ENCODE results near the gene C1QTNF9B.

Gene C1QTNF9B

DNA sequence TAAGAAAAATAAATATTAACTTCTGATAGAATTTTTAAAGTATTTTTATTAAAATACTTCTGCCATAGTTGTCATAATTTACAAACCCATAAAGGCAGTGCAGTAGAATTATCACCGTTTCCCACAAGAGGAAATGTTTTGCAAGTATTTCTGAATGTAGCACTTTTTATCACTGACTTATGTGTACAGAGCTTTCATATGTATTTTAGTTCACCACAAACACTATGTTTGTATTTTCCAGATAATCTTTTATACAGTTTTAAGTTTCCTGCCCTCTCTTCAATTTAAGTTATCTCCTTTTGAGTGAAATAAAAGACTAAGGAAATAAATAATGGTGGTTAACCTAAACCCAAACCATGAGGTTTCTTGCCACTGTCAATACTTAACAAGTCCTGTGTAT, 32.3 kb downstream of the C1QTNF9B start:
- Histone ChIP-seq H3K4me3 (ENCODE audit: low read depth in 1 of 2, low read length in 2 of 2) (no peak overlapping the region), H3K27me3 (ENCODE audit: control insufficient read depth in 1 of 2, insufficient read depth in 2 of 2, low read length in 2 of 2) (no peaks in the 10 kb centered on the region), H3K9ac (ENCODE audit: low read depth in 1 of 2, low read length in 2 of 2) (no peak overlapping the region), H3K9me3 (ENCODE audit: control insufficient read depth in 1 of 2, low read length in 2 of 2) (no peaks in the 10 kb centered on the region), H3K27ac (ENCODE audit: low read depth, low read length) (no peak overlapping the region), H3K4me1 (ENCODE audit: control insufficient read depth in 1 of 2, insufficient read depth in 2 of 2, low read length in 2 of 2) (no peaks in the 10 kb centered on the region), H3K36me3 (ENCODE audit: control insufficient read depth in 1 of 2, insufficient read depth in 2 of 2, low read length in 2 of 2) (peaks cover 0 to 18% of the 10 kb centered on the region in 2 donors)

DNA sequence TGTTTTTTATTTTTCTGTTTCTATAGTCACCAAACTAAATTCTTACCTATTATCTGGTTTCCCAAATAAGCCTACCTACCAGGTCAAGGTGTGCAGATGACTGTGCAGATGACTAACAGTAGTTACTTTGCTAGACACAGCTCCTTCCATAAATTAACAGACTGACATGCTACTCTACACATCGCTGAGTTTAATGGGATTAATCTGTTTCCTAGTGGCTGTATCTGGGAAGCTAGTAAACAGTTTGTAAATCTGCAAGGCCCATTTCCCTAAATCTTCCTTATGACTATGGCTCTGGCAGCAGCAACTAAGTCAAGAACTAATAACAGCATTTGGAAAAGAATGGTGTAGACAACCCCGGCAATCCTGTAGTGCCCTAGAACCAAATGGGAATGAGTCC, 36.0 kb downstream of the C1QTNF9B start:
- no peak overlapping the region for H3K27ac ChIP-seq (ENCODE audit: low read depth, low read length)
- no peaks in the 10 kb centered on the region for H3K27me3 ChIP-seq (ENCODE audit: control insufficient read depth in 1 of 2, insufficient read depth in 2 of 2, low read length in 2 of 2)
- H3K4me1 ChIP-seq (ENCODE audit: control insufficient read depth in 1 of 2, insufficient read depth in 2 of 2, low read length in 2 of 2): no peaks in the 10 kb centered on the region
- H3K36me3 ChIP-seq (ENCODE audit: control insufficient read depth in 1 of 2, insufficient read depth in 2 of 2, low read length in 2 of 2): peaks cover 0 to 12% of the 10 kb centered on the region in 2 donors
- H3K4me3 ChIP-seq (ENCODE audit: low read depth in 1 of 2, low read length in 2 of 2): no peak overlapping the region
- no peak overlapping the region for H3K9ac ChIP-seq (ENCODE audit: low read depth in 1 of 2, low read length in 2 of 2)
- no peaks in the 10 kb centered on the region for H3K9me3 ChIP-seq (ENCODE audit: control insufficient read depth in 1 of 2, low read length in 2 of 2)

DNA sequence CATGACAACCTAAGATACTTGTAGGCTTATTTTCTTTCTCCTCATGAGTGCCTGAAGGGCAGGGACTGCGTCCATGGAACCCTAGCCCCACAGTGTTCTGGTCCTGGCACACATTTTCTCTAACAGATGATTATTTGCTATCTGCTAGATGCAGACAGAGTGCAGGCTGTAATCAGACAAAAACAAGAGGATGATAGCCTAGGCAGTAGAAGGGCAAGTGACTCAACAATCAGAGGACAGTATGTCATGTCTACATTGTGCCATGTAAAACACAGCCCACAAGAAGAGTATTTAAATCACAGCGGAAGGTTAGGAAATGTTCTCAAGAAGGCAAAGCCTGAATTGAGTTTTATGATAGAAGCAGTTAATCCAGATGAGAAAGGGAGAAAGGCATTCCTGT, 37.4 kb downstream of the C1QTNF9B start:
- H3K27me3 ChIP-seq (ENCODE audit: control insufficient read depth in 1 of 2, insufficient read depth in 2 of 2, low read length in 2 of 2): no peaks in the 10 kb centered on the region
- no peak overlapping the region for H3K9ac ChIP-seq (ENCODE audit: low read depth in 1 of 2, low read length in 2 of 2)
- H3K27ac ChIP-seq (ENCODE audit: low read depth, low read length): no peak overlapping the region
- H3K9me3 ChIP-seq (ENCODE audit: control insufficient read depth in 1 of 2, low read length in 2 of 2): no peaks in the 10 kb centered on the region
- peaks cover 0 to 12% of the 10 kb centered on the region in 2 donors for H3K36me3 ChIP-seq (ENCODE audit: control insufficient read depth in 1 of 2, insufficient read depth in 2 of 2, low read length in 2 of 2)
- H3K4me1 ChIP-seq (ENCODE audit: control insufficient read depth in 1 of 2, insufficient read depth in 2 of 2, low read length in 2 of 2): no peaks in the 10 kb centered on the region
- H3K4me3 ChIP-seq (ENCODE audit: low read depth in 1 of 2, low read length in 2 of 2): no peak overlapping the region

DNA sequence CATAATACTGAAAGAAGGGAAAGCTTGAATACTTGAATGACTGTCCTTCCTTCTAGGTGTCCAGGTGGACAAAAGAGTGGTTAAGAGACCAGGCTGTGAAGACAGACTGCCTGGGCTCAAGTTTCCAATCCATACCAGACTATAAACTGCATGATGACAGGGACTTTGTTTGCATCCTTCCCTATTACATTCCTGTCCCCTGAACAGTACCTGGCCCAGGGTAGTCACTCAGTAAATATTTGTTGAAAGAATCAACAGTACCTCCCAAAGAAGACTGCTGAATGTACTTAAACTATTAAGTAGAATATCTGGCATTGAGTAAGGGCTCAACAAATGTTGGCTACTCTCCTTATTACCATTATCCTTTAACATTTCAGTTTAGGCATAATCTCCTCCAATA, 37.8 kb downstream of the C1QTNF9B start:
- Histone ChIP-seq H3K9ac (ENCODE audit: low read depth in 1 of 2, low read length in 2 of 2) (no peak overlapping the region), H3K4me1 (ENCODE audit: control insufficient read depth in 1 of 2, insufficient read depth in 2 of 2, low read length in 2 of 2) (no peaks in the 10 kb centered on the region), H3K4me3 (ENCODE audit: low read depth in 1 of 2, low read length in 2 of 2) (no peak overlapping the region), H3K9me3 (ENCODE audit: control insufficient read depth in 1 of 2, low read length in 2 of 2) (no peaks in the 10 kb centered on the region), H3K27ac (ENCODE audit: low read depth, low read length) (no peak overlapping the region), H3K27me3 (ENCODE audit: control insufficient read depth in 1 of 2, insufficient read depth in 2 of 2, low read length in 2 of 2) (no peaks in the 10 kb centered on the region), H3K36me3 (ENCODE audit: control insufficient read depth in 1 of 2, insufficient read depth in 2 of 2, low read length in 2 of 2) (peaks cover 0 to 12% of the 10 kb centered on the region in 2 donors)

DNA sequence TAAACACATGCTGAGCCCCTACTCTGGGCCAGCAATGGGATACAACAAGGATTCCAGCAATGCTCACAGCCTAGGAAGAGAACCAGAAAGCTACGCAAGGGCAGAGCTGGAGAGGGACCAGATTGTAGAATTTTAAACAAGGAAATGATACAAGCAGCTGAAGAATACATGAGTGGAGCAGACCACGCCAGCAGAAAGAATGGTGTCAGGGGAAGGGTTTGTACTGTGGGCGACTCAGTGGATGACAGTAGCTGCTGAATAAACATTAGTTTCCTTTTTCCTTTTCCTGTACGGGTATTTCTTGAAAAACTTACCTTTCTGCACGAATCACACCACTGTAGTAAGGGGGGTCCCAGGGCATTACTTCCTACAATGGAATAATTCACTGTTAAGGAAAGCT, 38.8 kb downstream of the C1QTNF9B start:
- Histone ChIP-seq H3K4me3 (ENCODE audit: low read depth in 1 of 2, low read length in 2 of 2) (no peak overlapping the region), H3K4me1 (ENCODE audit: control insufficient read depth in 1 of 2, insufficient read depth in 2 of 2, low read length in 2 of 2) (no peaks in the 10 kb centered on the region), H3K27ac (ENCODE audit: low read depth, low read length) (no peak overlapping the region), H3K36me3 (ENCODE audit: control insufficient read depth in 1 of 2, insufficient read depth in 2 of 2, low read length in 2 of 2) (peaks cover 0 to 12% of the 10 kb centered on the region in 2 donors), H3K9ac (ENCODE audit: low read depth in 1 of 2, low read length in 2 of 2) (no peak overlapping the region), H3K27me3 (ENCODE audit: control insufficient read depth in 1 of 2, insufficient read depth in 2 of 2, low read length in 2 of 2) (no peaks in the 10 kb centered on the region), H3K9me3 (ENCODE audit: control insufficient read depth in 1 of 2, low read length in 2 of 2) (no peaks in the 10 kb centered on the region)

DNA sequence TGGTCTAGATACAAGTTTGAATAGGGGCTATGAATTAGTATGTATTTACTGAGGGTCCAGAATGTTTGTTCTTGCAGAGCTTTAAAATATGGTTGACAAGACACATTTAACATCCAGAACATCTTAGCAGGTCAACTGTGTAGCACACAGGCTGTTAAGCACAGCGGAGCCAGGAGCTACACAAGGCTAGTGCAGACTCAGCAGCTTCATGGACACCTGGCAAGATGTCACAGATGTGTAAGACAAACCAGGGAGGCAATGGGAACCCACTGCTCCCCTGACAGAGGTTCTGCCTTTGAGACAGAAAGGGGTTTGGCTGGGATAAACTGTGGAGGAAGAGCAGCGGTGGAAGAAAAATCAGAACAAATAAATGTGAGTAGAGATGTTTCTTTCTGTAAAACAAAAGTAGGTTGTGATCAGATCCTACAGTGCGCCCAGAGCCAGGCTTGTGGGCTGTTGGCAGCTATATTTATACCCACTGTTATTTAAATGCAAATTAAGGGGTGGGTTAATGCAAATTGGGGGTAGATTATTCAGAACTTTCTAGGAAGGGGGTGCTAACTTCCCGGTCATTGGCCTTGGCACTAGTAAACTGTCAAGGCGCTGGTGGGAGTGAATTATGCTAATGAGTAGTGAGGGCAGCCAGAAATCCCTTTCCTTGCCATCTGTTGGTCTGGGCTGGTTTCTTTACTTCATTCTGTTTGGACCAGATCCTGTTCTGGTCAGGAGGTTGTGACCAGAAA, 41.1 kb downstream of the C1QTNF9B start:
- Histone ChIP-seq H3K36me3 (ENCODE audit: control insufficient read depth in 1 of 2, insufficient read depth in 2 of 2, low read length in 2 of 2) (peaks cover 0 to 9% of the 10 kb centered on the region in 2 donors), H3K9ac (ENCODE audit: low read depth in 1 of 2, low read length in 2 of 2) (no peak overlapping the region), H3K27me3 (ENCODE audit: control insufficient read depth in 1 of 2, insufficient read depth in 2 of 2, low read length in 2 of 2) (no peaks in the 10 kb centered on the region), H3K27ac (ENCODE audit: low read depth, low read length) (no peak overlapping the region), H3K9me3 (ENCODE audit: control insufficient read depth in 1 of 2, low read length in 2 of 2) (no peaks in the 10 kb centered on the region), H3K4me3 (ENCODE audit: low read depth in 1 of 2, low read length in 2 of 2) (no peak overlapping the region), H3K4me1 (ENCODE audit: control insufficient read depth in 1 of 2, insufficient read depth in 2 of 2, low read length in 2 of 2) (no peaks in the 10 kb centered on the region)

DNA sequence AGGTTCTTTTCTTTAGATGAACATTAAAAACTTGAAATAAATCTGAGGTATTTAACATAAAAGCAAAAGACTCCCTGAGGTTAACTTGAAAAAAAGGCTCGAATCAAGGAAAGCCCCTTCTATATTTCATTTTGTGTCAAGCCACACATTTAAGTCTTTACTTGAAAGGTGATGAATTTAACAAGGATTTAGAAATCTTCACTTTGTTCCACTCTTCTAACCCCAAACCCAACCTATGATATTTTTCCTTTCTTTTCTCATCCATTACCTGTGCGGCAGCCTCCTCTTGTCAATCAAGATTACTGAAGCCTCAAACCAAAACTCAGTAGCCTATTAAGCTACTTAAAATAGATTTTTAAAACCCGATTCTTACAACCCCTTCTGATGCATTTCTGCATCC, 41.9 kb downstream of the C1QTNF9B start:
- Histone ChIP-seq H3K4me3 (ENCODE audit: low read depth in 1 of 2, low read length in 2 of 2) (no peak overlapping the region), H3K9me3 (ENCODE audit: control insufficient read depth in 1 of 2, low read length in 2 of 2) (no peaks in the 10 kb centered on the region), H3K27ac (ENCODE audit: low read depth, low read length) (no peak overlapping the region), H3K27me3 (ENCODE audit: control insufficient read depth in 1 of 2, insufficient read depth in 2 of 2, low read length in 2 of 2) (no peaks in the 10 kb centered on the region), H3K9ac (ENCODE audit: low read depth in 1 of 2, low read length in 2 of 2) (no peak overlapping the region), H3K36me3 (ENCODE audit: control insufficient read depth in 1 of 2, insufficient read depth in 2 of 2, low read length in 2 of 2) (peaks cover 0 to 4% of the 10 kb centered on the region in 2 donors), H3K4me1 (ENCODE audit: control insufficient read depth in 1 of 2, insufficient read depth in 2 of 2, low read length in 2 of 2) (no peaks in the 10 kb centered on the region)

DNA sequence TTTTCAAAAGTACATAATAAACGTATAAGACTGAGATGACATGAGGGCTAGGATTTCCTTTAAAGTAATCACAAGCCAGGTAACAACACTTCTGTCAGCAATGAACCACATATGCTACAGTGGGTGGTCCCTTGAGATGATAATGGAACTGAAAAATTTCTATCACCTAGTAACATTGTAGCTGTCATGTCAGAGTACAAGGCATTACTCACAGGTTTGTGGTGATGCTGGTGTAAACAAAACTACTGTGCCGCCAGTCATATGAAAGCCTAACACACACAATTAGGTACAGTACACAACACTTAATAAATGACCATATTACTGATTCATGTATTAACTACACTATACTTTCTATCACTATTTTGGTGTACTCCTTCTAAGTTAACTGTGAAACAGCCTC, 45.0 kb downstream of the C1QTNF9B start:
- no peak overlapping the region for H3K4me3 ChIP-seq (ENCODE audit: low read depth in 1 of 2, low read length in 2 of 2)
- H3K27ac ChIP-seq (ENCODE audit: low read depth, low read length): no peak overlapping the region
- no peaks in the 10 kb centered on the region for H3K27me3 ChIP-seq (ENCODE audit: control insufficient read depth in 1 of 2, insufficient read depth in 2 of 2, low read length in 2 of 2)
- H3K36me3 ChIP-seq (ENCODE audit: control insufficient read depth in 1 of 2, insufficient read depth in 2 of 2, low read length in 2 of 2): peaks cover 0 to 3% of the 10 kb centered on the region in 2 donors
- H3K9me3 ChIP-seq (ENCODE audit: control insufficient read depth in 1 of 2, low read length in 2 of 2): no peaks in the 10 kb centered on the region
- no peak overlapping the region for H3K9ac ChIP-seq (ENCODE audit: low read depth in 1 of 2, low read length in 2 of 2)
- H3K4me1 ChIP-seq (ENCODE audit: control insufficient read depth in 1 of 2, insufficient read depth in 2 of 2, low read length in 2 of 2): no peaks in the 10 kb centered on the region

DNA sequence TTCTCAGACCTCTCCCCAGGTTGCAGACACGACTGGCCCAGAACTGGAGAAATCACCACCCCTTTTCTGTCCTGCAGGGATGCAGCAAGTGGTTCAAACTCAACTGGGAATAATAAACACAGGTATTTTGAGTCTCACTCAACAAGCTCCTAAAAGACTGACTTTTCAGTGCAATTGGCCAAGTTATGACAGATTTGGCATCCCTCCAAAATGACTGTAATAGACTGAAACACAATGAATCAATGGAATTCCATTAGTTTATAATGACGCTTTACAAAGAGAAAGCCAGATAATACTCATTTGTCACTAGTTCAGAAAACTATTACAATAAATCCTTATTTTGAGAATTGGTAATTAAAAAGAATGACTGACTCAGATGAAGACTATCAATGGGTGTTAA, 46.2 kb downstream of the C1QTNF9B start:
- peaks cover 0 to 3% of the 10 kb centered on the region in 2 donors for H3K36me3 ChIP-seq (ENCODE audit: control insufficient read depth in 1 of 2, insufficient read depth in 2 of 2, low read length in 2 of 2)
- no peak overlapping the region for H3K27ac ChIP-seq (ENCODE audit: low read depth, low read length)
- H3K9ac ChIP-seq (ENCODE audit: low read depth in 1 of 2, low read length in 2 of 2): no peak overlapping the region
- H3K9me3 ChIP-seq (ENCODE audit: control insufficient read depth in 1 of 2, low read length in 2 of 2): no peaks in the 10 kb centered on the region
- no peaks in the 10 kb centered on the region for H3K4me1 ChIP-seq (ENCODE audit: control insufficient read depth in 1 of 2, insufficient read depth in 2 of 2, low read length in 2 of 2)
- H3K27me3 ChIP-seq (ENCODE audit: control insufficient read depth in 1 of 2, insufficient read depth in 2 of 2, low read length in 2 of 2): no peaks in the 10 kb centered on the region
- H3K4me3 ChIP-seq (ENCODE audit: low read depth in 1 of 2, low read length in 2 of 2): no peak overlapping the region

DNA sequence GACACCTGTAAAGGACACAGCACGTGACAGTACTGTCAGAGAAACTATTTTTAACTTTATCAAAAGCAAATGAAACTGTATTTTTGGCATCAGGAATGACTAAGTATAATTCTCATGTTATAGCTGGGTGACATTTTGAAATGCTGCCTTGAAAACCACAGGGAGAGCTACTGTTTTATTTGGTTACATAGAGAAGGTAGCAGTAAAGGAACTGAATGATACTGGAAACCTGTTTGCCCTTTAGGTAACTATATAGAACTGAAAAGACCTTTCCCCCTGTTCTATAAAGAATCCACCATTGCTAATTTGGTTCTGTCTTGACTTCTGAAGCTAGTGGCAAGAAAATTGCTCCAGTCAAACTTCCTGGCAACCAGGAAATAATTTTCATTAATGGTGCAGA, 47.2 kb downstream of the C1QTNF9B start:
- no peak overlapping the region for H3K9ac ChIP-seq (ENCODE audit: low read depth in 1 of 2, low read length in 2 of 2)

More for the DNA sequence above, 47.2 kb downstream of the C1QTNF9B start:
- Histone ChIP-seq H3K9me3 (ENCODE audit: control insufficient read depth in 1 of 2, low read length in 2 of 2) (no peaks in the 10 kb centered on the region), H3K4me3 (ENCODE audit: low read depth in 1 of 2, low read length in 2 of 2) (no peak overlapping the region), H3K27me3 (ENCODE audit: control insufficient read depth in 1 of 2, insufficient read depth in 2 of 2, low read length in 2 of 2) (no peaks in the 10 kb centered on the region), H3K36me3 (ENCODE audit: control insufficient read depth in 1 of 2, insufficient read depth in 2 of 2, low read length in 2 of 2) (peaks cover 0 to 3% of the 10 kb centered on the region in 2 donors), H3K27ac (ENCODE audit: low read depth, low read length) (no peak overlapping the region), H3K4me1 (ENCODE audit: control insufficient read depth in 1 of 2, insufficient read depth in 2 of 2, low read length in 2 of 2) (no peaks in the 10 kb centered on the region)
